ENCODE measurements around the gene CSTF1. TPM values are rescaled to one million over a fixed set of nuclear protein-coding genes. Genes with fewer than 3 reads are reported as not detected.

Gene CSTF1
- total RNA-seq, 2 donors from 2014 or later, result 35.1 to 40.2 TPM

GRCh38 chr20:56437196-56437960 is 44.9 kb downstream of the CSTF1 start:
- Histone ChIP-seq H3K27ac (no peak overlapping the region), H3K4me3 (no peak overlapping the region), H3K4me1 (replicated peaks) (no peaks in the 10 kb centered on the region), H3K36me3 (no peaks in the 10 kb centered on the region), H3K27me3 (replicated peaks; ENCODE audit: insufficient read depth) (no peaks in the 10 kb centered on the region), H3K9me3 (no peaks in the 10 kb centered on the region)
- no peak for TF ChIP-seq POLR2AphosphoS5 (IDR thresholded peaks at IDR 0.05)
- no peak for TF ChIP-seq CTCF (IDR thresholded peaks at IDR 0.05)
- no peak for TF ChIP-seq POLR2A (IDR thresholded peaks at IDR 0.05)
- 83% methylated on average over 20 of the region's 20 CpGs for WGBS
- no peak for DNase-seq (ENCODE audit: low spot score)
- intact Hi-C loops (cut with DNase I), result no loop called here

GRCh38 chr20:56438284-56438683 is 45.8 kb downstream of the CSTF1 start:
- no peak overlapping the region for H3K4me3 ChIP-seq
- H3K4me1 ChIP-seq (replicated peaks), result no peaks in the 10 kb centered on the region
- no peaks in the 10 kb centered on the region for H3K27me3 ChIP-seq (replicated peaks; ENCODE audit: insufficient read depth)
- DNase-seq (ENCODE audit: low spot score), result no peak
- intact Hi-C loops (cut with DNase I), result no loop called here
- no peaks in the 10 kb centered on the region for H3K9me3 ChIP-seq
- no peak for TF ChIP-seq CTCF (IDR thresholded peaks at IDR 0.05)
- TF ChIP-seq POLR2A (IDR thresholded peaks at IDR 0.05), result no peak
- no peak for TF ChIP-seq POLR2AphosphoS5 (IDR thresholded peaks at IDR 0.05)
- H3K36me3 ChIP-seq, result no peaks in the 10 kb centered on the region
- WGBS, result 93% methylated on average over 4 of the region's 4 CpGs
- no peak overlapping the region for H3K27ac ChIP-seq

GRCh38 chr20:56439771-56440291 is 47.4 kb downstream of the CSTF1 start:
- Histone ChIP-seq H3K4me1 (replicated peaks) (no peaks in the 10 kb centered on the region), H3K9me3 (no peaks in the 10 kb centered on the region), H3K27ac (no peak overlapping the region), H3K27me3 (replicated peaks; ENCODE audit: insufficient read depth) (no peaks in the 10 kb centered on the region), H3K36me3 (no peaks in the 10 kb centered on the region), H3K4me3 (no peak overlapping the region)
- WGBS, result 37% methylated on average over 5 of the region's 5 CpGs
- TF ChIP-seq POLR2AphosphoS5 (IDR thresholded peaks at IDR 0.05) (no peak), POLR2A (IDR thresholded peaks at IDR 0.05) (no peak), CTCF (IDR thresholded peaks at IDR 0.05) (no peak)
- intact Hi-C loops (cut with DNase I), result no loop called here
- DNase-seq (ENCODE audit: low spot score), result no peak

GRCh38 chr20:56440346-56441007 is 48.0 kb downstream of the CSTF1 start:
- 78% methylated on average over 4 of the region's 4 CpGs for WGBS
- intact Hi-C loops (cut with DNase I), result no loop called here
- Histone ChIP-seq H3K36me3 (no peaks in the 10 kb centered on the region), H3K27me3 (replicated peaks; ENCODE audit: insufficient read depth) (peaks cover 3% of the 10 kb centered on the region), H3K27ac (no peak overlapping the region), H3K9me3 (no peaks in the 10 kb centered on the region), H3K4me3 (no peak overlapping the region), H3K4me1 (replicated peaks) (no peaks in the 10 kb centered on the region)
- DNase-seq (ENCODE audit: low spot score), result no peak
- TF ChIP-seq POLR2A (IDR thresholded peaks at IDR 0.05) (no peak), POLR2AphosphoS5 (IDR thresholded peaks at IDR 0.05) (no peak), CTCF (IDR thresholded peaks at IDR 0.05) (no peak)

Measured in prostate gland (tissue), 2 donors.